ENCODE results near the gene RBM20.
"Not testable (repeated sequence)": the region's sequence is repeated elsewhere in the genome, so short reads cannot be mapped to it uniquely, and the experiment has no call there.

Gene RBM20

GRCh38 chr10:110860576-110861241 lies 216.6 kb downstream of the RBM20 start:
- DNase-seq: peak; percentile 82

GRCh38 chr10:110861476-110861875 lies 217.3 kb downstream of the RBM20 start:
- no peak for DNase-seq

- DNase-seq: no peak
These were observed 218.0 kb downstream of the RBM20 start for GRCh38 chr10:110861930-110862649.

GRCh38 chr10:110862961-110863360 lies 218.8 kb downstream of the RBM20 start:
- no peak for DNase-seq

- DNase-seq: no peak
These were observed 219.2 kb downstream of the RBM20 start for GRCh38 chr10:110863361-110863760.

GRCh38 chr10:110863956-110864355 lies 219.8 kb downstream of the RBM20 start:
- DNase-seq: no peak

- peak; percentile 91 for DNase-seq
These were observed 220.6 kb downstream of the RBM20 start for GRCh38 chr10:110864662-110865140.

GRCh38 chr10:110865186-110865808 lies 221.2 kb downstream of the RBM20 start:
- DNase-seq: no peak

- DNase-seq: no peak
These were observed 221.8 kb downstream of the RBM20 start for GRCh38 chr10:110865809-110866482.

- not testable (repeated sequence) for DNase-seq
These were observed 223.1 kb downstream of the RBM20 start for GRCh38 chr10:110867011-110867806.

- no peak for DNase-seq
These were observed 223.8 kb downstream of the RBM20 start for GRCh38 chr10:110867807-110868465.

- peak; percentile 81 for DNase-seq
These were observed 224.8 kb downstream of the RBM20 start for GRCh38 chr10:110868981-110869380.

GRCh38 chr10:110870823-110871297 lies 226.7 kb downstream of the RBM20 start:
- DNase-seq: no peak

GRCh38 chr10:110871298-110872084 lies 227.4 kb downstream of the RBM20 start, which contains the start of gene PDCD4:
Gene PDCD4 (plus strand): TSS chr10:110871928. CDS start chr10:110876028, 4,100 bp downstream.
- peak; percentile 95 for DNase-seq

GRCh38 chr10:110872145-110872983 lies 228.2 kb downstream of the RBM20 start:
- DNase-seq: peak; percentile 92

GRCh38 chr10:110872984-110873923 lies 229.1 kb downstream of the RBM20 start:
- no peak for DNase-seq

- no peak for DNase-seq
These were observed 229.8 kb downstream of the RBM20 start for GRCh38 chr10:110873951-110874350.

GRCh38 chr10:110876000-110876399 lies 231.9 kb downstream of the RBM20 start:
- DNase-seq: no peak

GRCh38 chr10:110876788-110877187 lies 232.7 kb downstream of the RBM20 start:
- no peak for DNase-seq

All from CD4-positive, alpha-beta T cell treated with Interleukin-17A for 1 hour (primary cell).